ENCODE measurements around the gene DUOX1.
A peak's percentile ranks its signal among the peaks of the same experiment; 100 is the strongest.
"Not testable (repeated sequence)": the region's sequence is repeated elsewhere in the genome, so short reads cannot be mapped to it uniquely, and the experiment has no call there.

DUOX1 gene

DNA sequence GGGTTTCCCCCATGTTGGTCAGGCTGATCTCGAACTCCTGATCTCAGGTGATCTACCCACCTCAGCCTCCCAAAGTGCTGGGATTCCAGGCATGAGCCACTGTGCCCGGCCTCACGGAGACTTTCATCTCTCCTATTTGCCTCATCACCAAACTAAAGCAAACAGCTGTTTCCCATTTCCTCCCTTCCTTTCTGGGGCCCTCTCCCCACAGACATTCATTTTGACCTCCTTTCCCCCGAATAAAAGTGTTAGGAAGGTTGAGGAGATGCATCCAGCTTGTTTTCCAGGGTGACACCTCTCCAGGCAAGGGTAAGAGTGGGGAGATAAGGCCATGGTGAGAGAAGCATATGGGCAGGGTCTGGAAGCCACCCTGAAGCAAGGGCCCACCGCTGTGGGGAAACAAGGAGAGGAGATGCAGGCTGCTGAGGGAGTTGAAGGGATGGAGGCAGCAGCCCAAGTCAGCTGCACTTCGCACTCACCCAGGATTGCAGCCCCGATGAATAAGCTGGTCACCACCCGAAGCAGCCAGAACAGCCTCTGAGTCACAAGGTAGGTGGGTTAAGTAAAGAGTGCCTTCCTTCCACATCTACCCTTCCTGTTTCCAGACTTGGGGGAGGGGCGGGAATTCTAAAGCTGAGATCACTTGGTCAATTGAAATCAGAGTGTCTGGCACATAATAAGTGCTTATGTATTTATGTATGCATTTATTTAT lies 7.9 kb upstream of the DUOX1 start:
- no peak for DNase-seq

DNA sequence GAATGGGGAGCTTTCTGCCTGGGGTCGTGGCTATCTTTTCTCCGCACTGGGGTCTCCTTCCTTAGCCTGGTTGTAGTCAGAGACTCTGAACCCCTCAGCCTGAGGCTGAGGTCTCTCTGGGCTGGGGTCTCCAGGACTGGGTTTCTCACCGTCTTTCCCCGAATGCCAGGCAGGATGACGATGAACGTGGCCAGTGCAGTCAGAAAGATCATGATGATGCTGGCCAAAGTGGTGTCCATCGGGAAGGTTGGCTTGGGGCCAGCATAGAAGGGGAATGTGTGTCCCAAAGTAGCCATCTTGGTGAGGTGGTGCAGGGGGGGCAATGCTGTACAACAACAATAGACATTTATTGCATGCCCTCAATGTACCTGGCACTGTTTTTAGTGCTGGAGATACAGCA lies 7.1 kb upstream of the DUOX1 start:
- DNase-seq = no peak

DNA sequence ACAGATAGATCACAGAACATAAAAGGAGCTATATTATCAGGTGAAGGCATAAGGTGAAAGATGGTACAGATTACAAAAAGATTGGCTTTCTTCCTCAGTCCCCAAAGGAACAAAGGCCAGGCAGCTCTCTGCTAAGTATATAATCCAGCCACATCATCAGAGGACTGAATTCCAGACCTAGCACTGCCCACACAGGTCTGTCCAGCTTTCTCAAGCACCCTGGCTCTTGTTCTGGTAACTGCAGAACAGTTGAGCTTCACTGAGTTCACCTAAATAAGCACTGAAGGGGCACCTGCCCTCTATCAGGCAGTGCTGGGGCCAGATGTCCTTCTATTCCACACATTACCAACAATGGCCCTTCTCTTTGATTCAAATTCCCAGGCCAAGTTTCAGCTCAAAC lies 6.4 kb upstream of the DUOX1 start:
- no peak for DNase-seq

DNA sequence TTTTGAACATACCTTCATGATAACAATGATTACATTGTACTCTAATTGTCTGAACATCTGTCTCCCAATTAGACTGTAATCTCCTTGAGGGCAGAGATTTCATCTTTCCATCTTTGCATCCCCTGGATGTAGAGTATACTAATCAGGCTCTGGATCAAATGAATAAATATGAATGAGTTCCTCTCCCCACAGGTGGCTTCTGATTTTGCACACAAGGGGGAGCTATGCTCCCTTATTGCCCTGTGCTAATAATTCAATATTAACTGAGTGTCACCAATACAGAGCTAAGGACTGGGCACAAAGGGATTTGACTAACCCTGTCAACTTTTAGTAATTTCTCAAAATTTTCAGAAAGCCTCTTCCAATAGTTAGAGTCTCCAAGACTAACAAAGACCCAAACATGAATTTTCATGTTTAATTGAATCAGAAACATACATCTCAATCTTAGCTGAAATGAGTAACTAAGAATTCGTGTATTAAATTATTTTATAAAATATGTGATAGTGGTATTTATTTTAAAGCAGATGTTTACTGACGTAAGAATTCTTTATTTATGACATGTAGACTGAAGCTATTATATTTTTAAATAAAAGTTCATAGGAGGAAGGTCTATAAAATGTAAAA lies 3.1 kb upstream of the DUOX1 start:
- DNase-seq = peak; percentile 10

DNA sequence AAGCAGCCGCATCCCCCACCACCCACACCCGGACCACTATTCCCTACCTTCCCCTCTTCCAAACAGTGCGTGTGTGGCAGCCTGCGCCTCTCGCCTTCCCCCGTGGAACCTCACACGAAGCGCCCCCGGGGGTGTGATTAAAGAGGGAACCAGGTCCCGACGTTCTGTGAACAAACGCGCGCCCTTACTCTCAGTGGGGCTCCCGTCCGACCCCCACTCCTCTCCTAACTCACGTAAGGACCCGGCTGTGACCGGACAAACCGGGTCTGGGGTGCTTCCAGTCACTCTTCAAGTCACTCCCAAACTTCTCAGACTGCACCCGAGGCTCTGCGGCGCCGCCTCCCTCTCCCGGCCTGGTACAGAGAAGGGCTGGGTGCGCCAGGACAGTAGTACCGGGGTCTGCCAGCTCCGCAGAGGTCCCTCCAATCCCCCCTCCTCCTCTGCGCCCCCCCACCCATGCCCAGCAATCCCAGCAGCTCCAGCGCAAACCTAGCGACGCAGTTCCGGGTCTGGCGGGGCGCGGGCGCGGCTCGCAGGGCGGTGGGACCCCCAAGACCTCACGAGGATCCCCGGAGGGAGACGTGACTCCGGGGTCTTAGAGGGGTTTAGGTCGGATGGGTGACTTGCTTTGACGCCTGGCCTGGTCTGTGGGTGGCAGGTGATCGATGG lies 689 bp upstream of the DUOX1 start:
- no peak for DNase-seq

DNA sequence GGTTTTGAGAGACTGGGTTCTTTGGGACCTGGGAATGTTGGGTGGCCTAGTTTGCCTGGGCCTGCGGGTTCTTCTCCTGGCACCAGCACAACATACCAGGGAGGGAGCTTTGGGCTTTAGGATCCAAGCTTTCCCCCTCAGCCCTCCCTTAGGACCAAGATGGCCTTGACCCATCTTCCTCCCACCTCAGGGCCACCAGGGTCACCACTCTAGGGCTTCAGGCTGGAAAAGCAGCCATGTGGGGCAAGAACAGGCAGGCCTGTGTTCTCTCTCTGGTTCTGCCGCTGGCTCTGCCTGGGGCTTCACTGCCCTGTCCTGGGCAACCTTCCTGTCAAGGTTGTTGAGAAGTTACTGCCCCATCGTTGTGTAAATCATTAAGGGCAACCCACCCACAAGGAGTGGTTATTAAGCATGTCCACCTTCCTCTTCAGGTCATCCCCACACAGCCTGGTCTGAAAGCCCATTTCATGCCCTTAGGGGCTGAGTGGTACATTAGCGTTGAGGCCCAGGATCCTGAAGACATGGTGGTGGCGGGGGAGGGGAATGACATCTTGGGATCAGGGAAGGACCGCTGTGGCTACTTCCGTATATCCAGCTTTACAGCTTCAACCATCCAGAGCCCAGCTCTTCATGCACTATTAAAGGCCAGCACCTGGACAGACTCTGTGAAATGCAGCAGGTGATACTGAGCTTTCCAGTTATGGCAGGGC lies 652 bp downstream of the DUOX1 start:
- DNase-seq = no peak

DNA sequence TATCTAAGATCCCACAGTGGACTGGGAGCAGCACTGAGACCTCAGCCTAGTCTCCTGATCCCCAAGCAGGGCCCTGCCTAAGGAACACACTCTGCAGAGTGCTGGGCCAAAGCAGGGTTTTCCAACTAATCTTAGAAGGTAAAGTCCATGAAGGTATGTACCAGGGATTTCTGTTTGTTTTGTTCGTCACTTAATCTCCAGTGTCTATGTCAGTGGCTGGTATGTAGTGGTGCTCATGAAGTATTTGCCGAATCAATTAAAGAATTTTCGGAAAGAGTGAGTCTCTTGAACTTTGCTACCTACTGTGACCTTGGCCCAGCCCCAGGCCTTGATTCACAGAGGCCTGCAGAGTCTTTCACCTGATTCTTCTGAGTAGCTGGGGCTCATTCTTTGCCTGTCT lies 1.7 kb downstream of the DUOX1 start:
- no peak for DNase-seq

DNA sequence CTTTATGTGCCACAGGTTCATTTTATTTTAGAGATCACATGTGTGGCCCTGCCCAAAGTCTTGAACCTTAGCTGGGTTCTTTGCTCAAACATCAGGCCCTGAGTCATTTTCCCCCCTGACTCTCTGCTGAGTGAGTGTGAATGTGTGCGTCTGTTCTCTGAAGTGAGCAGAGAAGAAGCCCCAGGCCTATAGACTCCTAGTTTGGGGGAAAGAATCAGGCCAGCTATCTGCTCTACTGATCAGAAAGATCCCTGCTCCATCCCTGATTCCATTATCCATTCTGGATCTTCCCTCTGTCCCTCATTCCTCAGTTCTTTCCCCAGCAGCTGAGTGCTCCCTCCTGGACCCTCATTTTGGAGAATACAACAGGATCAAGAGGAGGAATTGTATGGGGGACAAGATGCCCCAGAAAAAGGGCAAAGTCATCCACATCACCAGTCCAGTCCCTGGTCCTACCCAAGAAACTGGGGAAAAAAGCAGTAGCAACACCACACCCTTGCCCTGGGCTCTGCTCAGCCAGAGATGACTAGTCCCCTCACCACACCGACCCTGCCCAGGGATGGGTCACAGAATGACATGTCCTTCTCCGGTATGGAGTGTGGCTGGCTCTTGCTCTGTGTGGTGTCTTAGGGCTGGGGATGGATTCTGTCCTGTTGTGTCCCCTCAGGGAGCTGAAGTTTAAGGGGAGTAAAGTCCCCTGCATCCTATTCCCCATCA lies 3.2 kb downstream of the DUOX1 start:
- DNase-seq = no peak

DNA sequence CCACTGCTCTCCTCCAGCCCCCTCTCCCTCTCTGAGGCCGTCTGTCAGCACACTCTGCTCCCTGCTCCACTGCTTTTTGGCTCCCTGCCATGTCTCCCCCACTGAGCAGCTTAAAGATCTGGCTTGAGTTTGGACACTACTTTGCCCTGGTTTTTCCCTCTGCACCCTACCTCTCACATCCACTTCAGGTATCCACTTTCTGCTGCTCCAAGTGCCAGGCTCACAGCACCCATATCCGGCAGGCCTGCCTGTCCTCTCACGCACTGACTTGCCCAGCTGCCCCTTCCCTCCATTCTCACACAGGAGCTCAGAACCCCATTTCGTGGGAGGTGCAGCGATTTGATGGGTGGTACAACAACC lies 3.7 kb downstream of the DUOX1 start:
- DNase-seq = no peak

DNA sequence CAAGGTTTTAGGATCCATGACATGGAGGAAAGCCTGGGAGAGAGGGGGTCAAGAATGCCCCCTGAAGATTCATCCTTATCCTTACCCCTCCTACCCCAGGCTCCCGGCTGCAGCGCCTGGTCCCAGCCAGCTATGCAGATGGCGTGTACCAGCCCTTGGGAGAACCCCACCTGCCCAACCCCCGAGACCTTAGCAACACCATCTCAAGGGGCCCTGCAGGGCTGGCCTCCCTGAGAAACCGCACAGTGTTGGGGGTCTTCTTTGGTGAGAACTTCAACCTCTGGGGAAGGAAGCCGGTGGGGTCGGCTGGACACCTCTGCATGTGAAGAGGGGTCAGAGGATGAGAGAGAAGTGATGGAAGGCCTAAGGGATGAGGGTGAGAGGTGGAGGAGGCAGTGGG lies 4.3 kb downstream of the DUOX1 start:
- no peak for DNase-seq

DNA sequence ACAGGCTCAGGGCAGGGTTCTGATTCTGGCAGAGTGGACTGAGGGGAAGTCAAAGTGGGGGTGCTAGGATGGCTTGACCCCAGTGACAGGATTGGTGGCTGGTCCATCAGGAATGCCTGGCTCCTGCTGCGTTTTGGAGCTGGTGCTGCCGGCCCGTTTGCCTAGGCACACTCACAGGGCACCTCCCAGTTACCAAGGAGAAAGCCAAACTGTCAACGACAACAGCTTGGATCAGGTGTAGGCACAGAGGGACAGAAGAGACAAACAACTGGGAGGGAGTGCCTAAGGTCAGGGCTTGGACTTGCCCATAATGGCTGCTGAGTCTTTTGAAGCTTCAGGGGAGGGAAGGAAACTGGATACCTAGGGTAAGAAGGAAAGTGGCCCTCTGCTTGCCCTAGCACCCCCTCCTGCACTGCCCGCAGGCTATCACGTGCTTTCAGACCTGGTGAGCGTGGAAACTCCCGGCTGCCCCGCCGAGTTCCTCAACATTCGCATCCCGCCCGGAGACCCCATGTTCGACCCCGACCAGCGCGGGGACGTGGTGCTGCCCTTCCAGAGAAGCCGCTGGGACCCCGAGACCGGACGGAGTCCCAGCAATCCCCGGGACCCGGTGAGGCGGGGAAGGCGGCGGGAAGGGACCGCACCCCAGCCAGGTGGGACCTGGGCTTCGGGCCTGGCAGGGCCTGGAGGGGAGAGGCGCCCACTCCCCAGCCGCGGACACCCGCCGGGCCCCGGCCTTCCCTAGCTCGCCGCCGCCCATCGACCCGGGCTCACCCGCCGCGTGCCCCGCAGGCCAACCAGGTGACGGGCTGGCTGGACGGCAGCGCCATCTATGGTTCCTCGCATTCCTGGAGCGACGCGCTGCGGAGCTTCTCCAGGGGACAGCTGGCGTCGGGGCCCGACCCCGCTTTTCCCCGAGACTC lies 5.1 kb downstream of the DUOX1 start:
- no peak for DNase-seq

DNA sequence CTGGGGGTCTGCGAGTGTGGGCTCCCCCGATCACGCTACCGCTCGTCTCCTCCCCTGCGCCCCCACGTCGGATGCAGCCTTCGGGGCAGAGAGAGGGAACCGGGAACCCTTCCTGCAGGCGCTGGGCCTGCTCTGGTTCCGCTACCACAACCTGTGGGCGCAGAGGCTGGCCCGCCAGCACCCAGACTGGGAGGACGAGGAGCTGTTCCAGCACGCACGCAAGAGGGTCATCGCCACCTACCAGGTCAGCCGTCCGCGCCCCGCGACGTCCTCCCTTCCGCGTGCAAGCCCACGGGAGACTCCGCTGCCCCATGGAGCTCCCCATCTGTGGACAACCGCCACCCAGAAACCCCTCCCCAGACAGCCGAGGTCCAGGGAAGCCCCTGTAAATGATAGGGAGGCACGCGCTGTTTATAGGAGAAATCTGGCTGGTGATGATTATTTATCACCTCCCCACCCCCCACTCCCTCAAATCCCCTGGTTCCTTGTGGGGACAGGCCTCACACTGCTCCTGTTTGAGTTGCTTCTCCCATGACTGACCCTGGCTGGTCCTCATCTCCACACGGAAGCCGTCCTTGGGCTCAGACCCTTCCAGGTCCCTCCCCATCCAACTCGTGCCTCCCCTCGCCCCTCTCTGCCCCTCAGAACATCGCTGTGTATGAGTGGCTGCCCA lies 6.0 kb downstream of the DUOX1 start:
- DNase-seq = not testable (repeated sequence)

DNA sequence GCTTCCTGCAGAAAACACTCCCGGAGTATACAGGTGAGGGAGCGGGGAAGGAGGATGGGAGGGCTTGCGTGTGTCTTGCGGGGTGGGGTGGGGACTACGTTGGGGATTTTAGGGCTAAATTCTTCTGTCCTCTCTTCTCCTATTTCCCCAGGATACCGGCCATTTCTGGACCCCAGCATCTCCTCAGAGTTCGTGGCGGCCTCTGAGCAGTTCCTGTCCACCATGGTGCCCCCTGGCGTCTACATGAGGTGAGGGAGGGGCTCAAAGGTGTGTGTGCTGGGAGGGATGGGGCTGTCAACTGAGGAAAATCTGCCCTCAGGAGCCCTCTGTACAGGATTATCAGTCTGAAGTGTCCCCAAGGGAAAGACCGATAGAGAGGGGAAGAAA lies 6.6 kb downstream of the DUOX1 start:
- no peak for DNase-seq

DNA sequence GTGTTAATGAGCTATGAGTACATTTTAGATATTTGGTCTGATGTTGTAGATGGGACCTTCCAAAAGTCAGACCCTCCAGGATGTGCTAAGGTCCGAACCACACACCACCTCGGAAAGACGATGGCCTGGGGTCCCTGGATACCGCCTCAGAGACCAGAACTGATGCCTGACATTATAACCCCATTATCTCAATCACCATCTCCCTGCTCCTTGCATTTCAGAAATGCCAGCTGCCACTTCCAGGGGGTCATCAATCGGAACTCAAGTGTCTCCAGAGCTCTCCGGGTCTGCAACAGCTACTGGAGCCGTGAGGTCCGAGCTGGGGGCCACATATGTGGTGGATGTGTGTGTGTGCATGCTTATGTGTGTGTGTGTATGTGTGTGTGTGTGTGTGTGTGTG lies 7.9 kb downstream of the DUOX1 start:
- no peak for DNase-seq

DNA sequence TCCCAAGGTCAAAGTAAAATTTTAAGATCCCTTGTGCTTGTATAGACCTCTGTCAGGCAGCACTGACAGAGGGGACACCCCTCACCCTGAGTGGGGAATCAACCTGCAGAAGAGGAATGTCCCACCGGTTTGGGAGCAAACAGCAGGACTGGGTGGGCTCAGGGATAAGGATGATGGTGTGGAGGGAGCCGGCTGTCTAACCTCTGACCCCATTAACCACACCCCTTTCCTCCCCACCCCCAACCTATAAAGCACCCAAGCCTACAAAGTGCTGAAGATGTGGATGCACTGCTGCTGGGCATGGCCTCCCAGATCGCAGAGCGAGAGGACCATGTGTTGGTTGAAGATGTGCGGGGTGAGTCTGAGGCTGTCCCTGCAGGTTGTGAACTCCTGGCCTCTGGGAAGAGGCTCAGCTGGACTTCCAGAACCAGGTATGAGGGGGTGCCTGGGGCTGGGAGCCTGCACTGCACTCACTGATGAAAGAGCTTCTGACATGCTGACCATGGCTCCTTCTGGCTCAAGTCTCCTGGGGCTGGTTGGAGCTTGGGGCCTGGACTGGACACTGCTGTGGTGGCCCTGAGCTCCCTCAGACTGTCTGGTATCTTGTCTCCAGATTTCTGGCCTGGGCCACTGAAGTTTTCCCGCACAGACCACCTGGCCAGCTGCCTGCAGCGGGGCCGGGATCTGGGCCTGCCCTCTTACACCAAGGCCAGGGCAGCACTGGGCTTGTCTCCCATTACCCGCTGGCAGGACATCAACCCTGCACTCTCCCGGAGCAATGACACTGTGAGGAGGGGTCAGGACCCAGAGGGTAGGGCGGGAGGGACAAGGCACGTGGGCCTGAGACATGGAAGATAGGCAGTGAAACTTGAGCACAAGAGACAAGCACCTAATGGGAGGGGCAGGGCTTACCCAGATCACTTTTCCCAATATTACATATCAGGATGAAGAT lies 9.3 kb downstream of the DUOX1 start:
- no peak for DNase-seq

DNA sequence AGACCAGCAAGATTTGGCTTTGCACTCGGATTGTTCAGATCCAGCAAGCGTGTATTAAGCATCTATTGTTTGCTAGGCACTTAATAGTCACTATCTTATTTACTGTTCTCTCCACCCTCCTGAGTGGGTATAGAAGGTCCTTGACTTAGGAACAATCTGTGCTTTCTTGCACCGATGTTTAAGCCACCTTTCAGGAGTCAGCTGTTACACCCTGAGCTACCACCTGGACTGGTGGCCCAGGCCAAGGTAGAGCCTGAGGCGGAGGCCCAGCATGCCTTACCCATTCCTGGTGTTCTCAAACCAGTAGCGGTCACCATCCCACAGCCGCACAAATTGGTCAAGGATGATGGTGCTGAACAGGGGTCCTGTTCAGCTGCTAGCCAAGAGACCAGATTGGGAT lies 10.0 kb downstream of the DUOX1 start:
- DNase-seq = no peak

DNA sequence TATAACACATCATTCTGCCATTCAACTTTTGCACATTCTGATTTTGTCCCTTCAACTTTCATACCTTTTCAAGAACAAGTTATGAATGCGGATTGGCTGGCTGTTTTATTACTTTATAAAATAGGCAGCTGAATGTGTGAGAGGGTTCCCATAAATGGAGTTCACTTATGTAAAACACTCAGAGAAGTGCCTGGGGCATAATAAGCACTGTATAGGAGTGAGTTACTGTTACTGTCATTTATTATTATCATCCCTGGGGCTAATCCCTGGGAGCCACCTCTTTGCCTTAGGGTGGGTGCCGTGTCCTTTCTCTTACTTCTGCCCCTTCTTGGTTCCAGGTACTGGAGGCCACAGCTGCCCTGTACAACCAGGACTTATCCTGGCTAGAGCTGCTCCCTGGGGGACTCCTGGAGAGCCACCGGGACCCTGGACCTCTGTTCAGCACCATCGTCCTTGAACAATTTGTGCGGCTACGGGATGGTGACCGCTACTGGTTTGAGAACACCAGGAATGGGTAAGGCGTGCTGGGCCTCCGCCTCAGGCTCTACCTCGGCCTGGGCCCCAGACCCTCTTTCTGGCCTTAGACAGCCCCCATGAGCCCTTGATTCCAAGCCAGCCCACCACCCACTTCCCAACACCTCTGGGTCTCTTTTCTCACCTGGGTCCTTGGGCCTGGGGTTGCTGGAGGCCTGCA lies 10.9 kb downstream of the DUOX1 start:
- DNase-seq = no peak

DNA sequence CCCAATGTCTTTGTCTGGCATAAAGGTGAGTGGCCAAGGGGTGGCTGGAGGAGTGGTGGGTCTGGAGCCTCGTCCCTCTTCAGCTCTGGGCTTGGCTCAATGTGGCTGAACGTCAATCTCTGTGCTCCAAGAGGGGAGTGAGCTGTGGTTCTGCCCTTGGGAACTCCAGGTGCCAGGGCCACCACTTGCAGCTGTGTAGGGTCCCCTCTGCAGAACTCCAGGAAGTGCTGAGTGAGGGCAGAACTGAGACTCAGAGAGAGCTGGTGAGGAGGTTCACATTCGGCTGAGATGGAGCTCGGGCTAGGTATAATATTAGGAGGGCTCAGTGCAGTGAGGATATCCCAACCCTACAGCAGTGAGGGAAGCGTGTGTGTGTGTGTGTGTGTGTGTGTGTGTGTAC lies 11.6 kb downstream of the DUOX1 start:
- no peak for DNase-seq

DNA sequence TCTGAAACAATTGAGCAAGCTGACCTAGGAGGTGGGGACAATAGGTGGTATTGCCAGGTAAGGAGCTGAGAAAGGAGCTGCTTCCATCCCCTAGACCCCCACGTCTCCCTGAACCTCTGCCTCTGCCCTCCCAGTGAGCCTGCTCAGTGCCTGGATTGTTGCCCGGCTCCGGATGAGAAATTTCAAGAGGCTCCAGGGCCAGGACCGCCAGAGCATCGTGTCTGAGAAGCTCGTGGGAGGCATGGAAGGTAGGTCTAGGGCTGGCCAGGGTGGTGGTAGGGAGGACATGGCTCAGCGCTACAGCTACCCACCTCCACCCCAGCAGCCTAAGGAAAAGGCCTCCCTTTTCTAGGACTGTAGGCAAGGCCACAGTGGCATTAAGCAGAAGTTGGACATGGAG lies 13.3 kb downstream of the DUOX1 start:
- no peak for DNase-seq

DNA sequence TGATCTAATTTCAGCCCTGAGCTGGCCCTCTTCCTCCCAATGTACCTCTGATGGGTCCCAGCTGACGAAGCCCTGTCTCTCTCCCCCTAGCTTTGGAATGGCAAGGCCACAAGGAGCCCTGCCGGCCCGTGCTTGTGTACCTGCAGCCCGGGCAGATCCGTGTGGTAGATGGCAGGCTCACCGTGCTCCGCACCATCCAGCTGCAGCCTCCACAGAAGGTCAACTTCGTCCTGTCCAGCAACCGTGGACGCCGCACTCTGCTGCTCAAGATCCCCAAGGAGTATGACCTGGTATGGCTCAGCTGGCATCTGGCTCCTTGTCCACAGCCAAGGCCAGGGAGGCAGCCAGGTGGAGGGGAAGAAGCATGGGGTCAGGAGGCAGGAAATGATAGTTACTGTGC lies 14.2 kb downstream of the DUOX1 start:
- no peak for DNase-seq
